ENCODE measurements around the gene MAGEF1. TPM values are rescaled to one million over a fixed set of nuclear protein-coding genes. Genes with fewer than 3 reads are reported as not detected.

The MAGEF1 gene
- total RNA-seq, 1 experiment from 2014 or later: 31.9 TPM

DNA sequence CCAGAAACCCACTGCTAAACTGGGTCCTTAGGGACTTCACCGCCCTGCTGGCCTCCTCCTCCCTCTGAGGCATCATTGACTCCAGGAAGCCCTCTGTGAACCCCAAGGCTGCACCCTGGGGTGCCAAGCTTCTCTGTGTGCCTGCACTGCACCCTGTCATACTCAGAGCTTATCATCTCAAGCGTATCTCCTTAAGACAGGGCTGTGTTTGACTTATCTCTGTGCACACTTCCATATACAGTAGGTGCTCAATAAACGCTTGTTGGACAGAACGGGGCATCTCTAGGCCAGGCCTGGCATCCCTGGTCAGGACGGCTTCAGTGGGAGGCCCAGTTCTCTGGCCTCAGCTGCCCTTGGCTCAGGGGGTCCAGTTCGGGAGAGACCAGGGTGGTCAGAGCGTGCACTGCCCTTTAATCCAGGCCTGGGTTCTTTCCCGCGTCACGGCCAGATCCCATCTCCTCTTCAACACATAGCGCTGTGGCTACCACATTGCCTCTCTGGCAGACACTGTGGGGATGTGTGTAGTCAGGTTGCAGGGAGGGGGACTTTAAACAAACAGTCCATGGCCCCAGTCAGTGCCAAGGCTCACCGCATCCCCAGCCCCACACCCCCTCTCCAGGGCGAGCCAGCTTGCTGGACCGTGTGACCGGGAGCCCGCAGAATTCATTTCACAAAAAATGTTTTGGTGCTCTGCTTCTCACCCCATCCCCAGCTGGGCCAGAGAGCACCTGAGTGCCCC lies 33.4 kb downstream of the MAGEF1 start:
- no peak overlapping the region; a peak in 1 of 7 replicates for H3K27ac Mint-ChIP-seq
- no peak for DNase-seq

More for the DNA sequence above, 33.4 kb downstream of the MAGEF1 start:
- no peak overlapping the region for H2AK5ac ChIP-seq (ENCODE audit: insufficient read length, low read length)
- no peak overlapping the region for H4K91ac ChIP-seq (ENCODE audit: insufficient read length, low read depth, low read length)
- no peak overlapping the region for H3K9ac ChIP-seq (ENCODE audit: extremely low read depth, insufficient read length, low read length)
- no peak overlapping the region for H3T11ph ChIP-seq (ENCODE audit: low read length)
- H2AFZ ChIP-seq (ENCODE audit: low read length): no peak overlapping the region
- H3K27ac ChIP-seq (ENCODE audit: insufficient read length, low read depth, low read length): no peak overlapping the region
- no peak overlapping the region for H4K5ac ChIP-seq (ENCODE audit: insufficient read length, low read depth, low read length)
- Mint-ChIP-seq H3K4me1 (peaks cover 16 to 39% of the 10 kb centered on the region in 2 experiments), H3K4me3 (peak overlapping the region; percentile 27 to 64; a peak in 3 of 5 replicates), H3K36me3 (ENCODE audit: insufficient read depth in 1 of 3, low read depth in 3 of 3) (no peaks in the 10 kb centered on the region), H3K27me3 (ENCODE audit: low read depth) (peaks cover 30% of the 10 kb centered on the region), H3K9me3 (no peaks in the 10 kb centered on the region; a peak in 1 of 5 replicates)
- H3K4me2 ChIP-seq (ENCODE audit: insufficient read depth, insufficient read length, low read length): peak overlapping the region; percentile 4
- H3K18ac ChIP-seq (ENCODE audit: insufficient read length, low read depth, low read length): no peak overlapping the region
- no peaks in the 10 kb centered on the region for H3K79me1 ChIP-seq (ENCODE audit: insufficient read depth, low read depth, low read length, poor library complexity, severe bottlenecking)
- H3K4ac ChIP-seq (ENCODE audit: low read depth, low read length): no peak overlapping the region
- no peak overlapping the region for H3K23ac ChIP-seq (ENCODE audit: insufficient read length, low read depth, low read length)
- peaks cover 2% of the 10 kb centered on the region; the same call in 1 of the 2 replicates for H3K4me1 ChIP-seq (ENCODE audit: insufficient read depth, low read length)
- no peak overlapping the region for H4K8ac ChIP-seq (replicated peaks; ENCODE audit: insufficient read length, low read depth, low read length)
- no peak overlapping the region for H2BK20ac ChIP-seq (ENCODE audit: low read depth, low read length, poor library complexity, severe bottlenecking)
- no peaks in the 10 kb centered on the region for H4K20me1 ChIP-seq (ENCODE audit: control insufficient read depth, insufficient read depth, insufficient read length)
- H2BK120ac ChIP-seq (ENCODE audit: low read depth, low read length, poor library complexity, severe bottlenecking): no peak overlapping the region
- H3K14ac ChIP-seq (ENCODE audit: insufficient read depth, low read length): no peak overlapping the region
- H2BK12ac ChIP-seq (ENCODE audit: insufficient read length, low read depth, low read length): no peak overlapping the region
- no peak overlapping the region for H2BK15ac ChIP-seq (ENCODE audit: low read depth, low read length)
- H3K23me2 ChIP-seq (ENCODE audit: insufficient read length, low read depth, low read length, poor library complexity, severe bottlenecking): no peaks in the 10 kb centered on the region
- H3K56ac ChIP-seq (ENCODE audit: insufficient read length, low read depth, low read length): no peak overlapping the region
- TF ChIP-seq, protein P1, sequence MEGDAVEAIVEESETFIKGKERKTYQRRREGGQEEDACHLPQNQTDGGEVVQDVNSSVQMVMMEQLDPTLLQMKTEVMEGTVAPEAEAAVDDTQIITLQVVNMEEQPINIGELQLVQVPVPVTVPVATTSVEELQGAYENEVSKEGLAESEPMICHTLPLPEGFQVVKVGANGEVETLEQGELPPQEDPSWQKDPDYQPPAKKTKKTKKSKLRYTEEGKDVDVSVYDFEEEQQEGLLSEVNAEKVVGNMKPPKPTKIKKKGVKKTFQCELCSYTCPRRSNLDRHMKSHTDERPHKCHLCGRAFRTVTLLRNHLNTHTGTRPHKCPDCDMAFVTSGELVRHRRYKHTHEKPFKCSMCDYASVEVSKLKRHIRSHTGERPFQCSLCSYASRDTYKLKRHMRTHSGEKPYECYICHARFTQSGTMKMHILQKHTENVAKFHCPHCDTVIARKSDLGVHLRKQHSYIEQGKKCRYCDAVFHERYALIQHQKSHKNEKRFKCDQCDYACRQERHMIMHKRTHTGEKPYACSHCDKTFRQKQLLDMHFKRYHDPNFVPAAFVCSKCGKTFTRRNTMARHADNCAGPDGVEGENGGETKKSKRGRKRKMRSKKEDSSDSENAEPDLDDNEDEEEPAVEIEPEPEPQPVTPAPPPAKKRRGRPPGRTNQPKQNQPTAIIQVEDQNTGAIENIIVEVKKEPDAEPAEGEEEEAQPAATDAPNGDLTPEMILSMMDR (conservative IDR thresholded peaks at IDR 0.05): no peak
- H3K27me3 ChIP-seq (ENCODE audit: insufficient read depth, low read length): no peaks in the 10 kb centered on the region
- WGBS (ENCODE audit: extremely low coverage, insufficient read length, low lambda C conversion rate): no CpG with 5 or more reads among the region's 16 CpGs
- no peaks in the 10 kb centered on the region for H3K9me3 ChIP-seq (ENCODE audit: control insufficient read depth, low read depth, low read length)
- H2BK5ac ChIP-seq (ENCODE audit: insufficient read length, low read length): no peak overlapping the region
- no peaks in the 10 kb centered on the region for H3K79me2 ChIP-seq (ENCODE audit: insufficient read depth, low read length)
